ENCODE results near the gene LASP1NB.

DNA sequence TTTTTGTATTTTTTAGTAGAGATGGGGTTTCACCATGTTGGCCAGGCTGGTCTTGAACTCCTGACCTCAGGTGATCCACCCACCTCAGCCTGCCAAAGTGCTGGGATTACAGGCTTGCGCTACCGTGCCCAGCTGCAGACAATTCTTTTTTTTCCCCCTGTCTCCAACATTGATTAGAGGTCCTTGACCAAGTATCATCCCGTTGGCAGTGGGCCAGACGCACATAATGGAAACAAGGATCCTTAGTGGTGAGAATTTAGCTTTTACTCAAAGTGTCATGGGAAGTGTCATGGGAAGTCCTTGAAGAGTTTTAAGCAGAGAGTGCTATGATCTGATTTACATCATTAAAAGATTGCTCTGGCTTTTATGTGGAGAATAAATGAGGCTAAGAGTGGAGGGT is 43.9 kb downstream of the LASP1NB start:
- TF ChIP-seq, protein P1, sequence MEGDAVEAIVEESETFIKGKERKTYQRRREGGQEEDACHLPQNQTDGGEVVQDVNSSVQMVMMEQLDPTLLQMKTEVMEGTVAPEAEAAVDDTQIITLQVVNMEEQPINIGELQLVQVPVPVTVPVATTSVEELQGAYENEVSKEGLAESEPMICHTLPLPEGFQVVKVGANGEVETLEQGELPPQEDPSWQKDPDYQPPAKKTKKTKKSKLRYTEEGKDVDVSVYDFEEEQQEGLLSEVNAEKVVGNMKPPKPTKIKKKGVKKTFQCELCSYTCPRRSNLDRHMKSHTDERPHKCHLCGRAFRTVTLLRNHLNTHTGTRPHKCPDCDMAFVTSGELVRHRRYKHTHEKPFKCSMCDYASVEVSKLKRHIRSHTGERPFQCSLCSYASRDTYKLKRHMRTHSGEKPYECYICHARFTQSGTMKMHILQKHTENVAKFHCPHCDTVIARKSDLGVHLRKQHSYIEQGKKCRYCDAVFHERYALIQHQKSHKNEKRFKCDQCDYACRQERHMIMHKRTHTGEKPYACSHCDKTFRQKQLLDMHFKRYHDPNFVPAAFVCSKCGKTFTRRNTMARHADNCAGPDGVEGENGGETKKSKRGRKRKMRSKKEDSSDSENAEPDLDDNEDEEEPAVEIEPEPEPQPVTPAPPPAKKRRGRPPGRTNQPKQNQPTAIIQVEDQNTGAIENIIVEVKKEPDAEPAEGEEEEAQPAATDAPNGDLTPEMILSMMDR (IDR thresholded peaks at IDR 0.05): no peak
- no peak for TF ChIP-seq POLR2A (IDR thresholded peaks at IDR 0.05)

Data from right lobe of liver (tissue), 4 donors.